T follicular helper cell (primary cell): ENCODE measurements around the gene CRLF1.

Experiments
- DNase-seq: peaks from one replicate; pipeline ENCODE4 v3.0.0-alpha.2; 2020; ENCODE audit warnings: low read depth

The CRLF1 gene

GRCh38 chr19:18557411-18558201 is 49.0 kb downstream of the CRLF1 start, which contains the start of gene KXD1:
KXD1 (plus strand) TSS chr19:18557870; CDS start chr19:18562057, 4,187 bp downstream.
- peak; percentile 97 for DNase-seq

- DNase-seq: no peak
Observed at GRCh38 chr19:18551631-18552030, 55.0 kb downstream of the CRLF1 start.

GRCh38 chr19:18543814-18544475 is 62.7 kb downstream of the CRLF1 start:
- DNase-seq: peak; percentile 71
